OCI-LY3 (cell line): Measurements from ENCODE around the gene PRADC1.

Source experiments
- EZH2phosphoT487 ChIP-seq: fragments of 200-600 bp; shearing (Covaris generic); IDR thresholded peaks from 2 replicates; pipeline ENCODE4 v1.6.1; 2018; ENCODE audit warnings: antibody characterized with exemption, mixed run types, low read depth
- TF ChIP-seq, protein P1 (sequence below): fragments of 200-600, 300-600 bp; sonication (generic); IDR thresholded peaks from 2 replicates; pipeline ENCODE4 v1.5.1; 2014; ENCODE audit warnings: antibody characterized with exemption, low read length, low read depth

DNA sequence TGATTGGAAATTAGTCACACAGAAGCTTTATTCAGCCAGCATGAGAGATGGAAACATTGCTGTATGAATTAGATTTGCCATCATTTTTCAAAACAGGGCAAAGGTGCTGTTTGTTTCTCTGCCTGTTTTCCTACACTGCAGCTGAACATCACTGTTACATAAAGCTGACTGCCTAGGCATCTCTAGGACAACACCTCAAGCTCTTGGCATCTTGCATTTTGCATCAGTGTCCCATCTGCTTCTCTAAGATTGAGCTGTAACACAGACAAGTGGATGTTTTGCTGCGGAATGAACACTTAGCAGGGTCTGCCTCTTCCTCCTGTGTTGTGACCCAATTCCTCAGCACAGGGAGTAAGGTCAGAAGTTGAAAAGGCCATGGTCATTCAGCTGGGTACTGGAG is 5.9 kb upstream of the PRADC1 start:
- TF ChIP-seq EZH2phosphoT487: no peak
- TF ChIP-seq, protein P1, sequence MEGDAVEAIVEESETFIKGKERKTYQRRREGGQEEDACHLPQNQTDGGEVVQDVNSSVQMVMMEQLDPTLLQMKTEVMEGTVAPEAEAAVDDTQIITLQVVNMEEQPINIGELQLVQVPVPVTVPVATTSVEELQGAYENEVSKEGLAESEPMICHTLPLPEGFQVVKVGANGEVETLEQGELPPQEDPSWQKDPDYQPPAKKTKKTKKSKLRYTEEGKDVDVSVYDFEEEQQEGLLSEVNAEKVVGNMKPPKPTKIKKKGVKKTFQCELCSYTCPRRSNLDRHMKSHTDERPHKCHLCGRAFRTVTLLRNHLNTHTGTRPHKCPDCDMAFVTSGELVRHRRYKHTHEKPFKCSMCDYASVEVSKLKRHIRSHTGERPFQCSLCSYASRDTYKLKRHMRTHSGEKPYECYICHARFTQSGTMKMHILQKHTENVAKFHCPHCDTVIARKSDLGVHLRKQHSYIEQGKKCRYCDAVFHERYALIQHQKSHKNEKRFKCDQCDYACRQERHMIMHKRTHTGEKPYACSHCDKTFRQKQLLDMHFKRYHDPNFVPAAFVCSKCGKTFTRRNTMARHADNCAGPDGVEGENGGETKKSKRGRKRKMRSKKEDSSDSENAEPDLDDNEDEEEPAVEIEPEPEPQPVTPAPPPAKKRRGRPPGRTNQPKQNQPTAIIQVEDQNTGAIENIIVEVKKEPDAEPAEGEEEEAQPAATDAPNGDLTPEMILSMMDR: no peak
